Smooth muscle cell (in vitro differentiated cells): ENCODE results near the gene NAGPA. TPM values are rescaled to one million over a fixed set of nuclear protein-coding genes. Genes with fewer than 3 reads are reported as not detected.

Source experiments
- DNase-seq: peaks from one replicate; lab custom pipeline; 2025; ENCODE audit not compliant: unreplicated experiment; lab: John Stamatoyannopoulos, UW
- H2AFZ ChIP-seq: fragments of 200-600 bp; sonication (generic); 2 replicates; pipeline ENCODE4 v1.6.0; 2016; ENCODE audit warnings: antibody characterized with exemption, low read depth, mild to moderate bottlenecking
- H3F3A ChIP-seq: fragments of 200-600 bp; sonication (generic); 2 replicates; pipeline ENCODE4 v1.6.0; 2017; ENCODE audit warnings: antibody characterized with exemption, low read depth
- H3K27ac ChIP-seq: fragments of 200-600 bp; sonication (generic); 2 replicates; pipeline ENCODE4 v1.5.1; 2016; ENCODE audit warnings: low read depth, mild to moderate bottlenecking
- H3K27me3 ChIP-seq: fragments of 200-600 bp; sonication (generic); 2 replicates; pipeline ENCODE4 v1.6.1; 2016; ENCODE audit warnings: low read depth, mild to moderate bottlenecking
- H3K36me3 ChIP-seq: fragments of 200-600 bp; sonication (generic); 2 replicates; pipeline ENCODE4 v1.5.1; 2016; ENCODE audit warnings: low read depth
- H3K4me1 ChIP-seq: fragments of 200-600 bp; sonication (generic); 2 replicates; pipeline ENCODE4 v1.5.1; 2016; ENCODE audit warnings: low read depth
- H3K4me2 ChIP-seq: fragments of 200-600 bp; sonication (generic); 2 replicates; pipeline ENCODE4 v1.6.0; 2016; ENCODE audit warnings: mild to moderate bottlenecking
- H3K4me3 ChIP-seq: fragments of 200-600 bp; sonication (generic); 2 replicates; pipeline ENCODE4 v1.5.1; 2016; ENCODE audit warnings: mild to moderate bottlenecking
- H3K79me2 ChIP-seq: fragments of 200-600 bp; sonication (generic); 2 replicates; pipeline ENCODE4 v1.6.0; 2016; ENCODE audit warnings: low read depth, mild to moderate bottlenecking
- H3K9ac ChIP-seq: fragments of 200-600 bp; sonication (generic); 2 replicates; pipeline ENCODE4 v1.6.0; 2016; ENCODE audit warnings: low read depth
- H3K9me3 ChIP-seq: fragments of 200-600 bp; sonication (generic); replicated peaks from 2 replicates; pipeline ENCODE4 v1.5.1; 2016; ENCODE audit warnings: low read depth
- H4K20me1 ChIP-seq: fragments of 200-600 bp; sonication (generic); 2 replicates; pipeline ENCODE4 v1.6.0; 2016; ENCODE audit warnings: low read depth
- CTCF ChIP-seq: fragments of 200-600 bp; sonication (generic); IDR thresholded peaks from 2 replicates; pipeline ENCODE4 v1.5.1; 2017; ENCODE audit warnings: borderline replicate concordance, mild to moderate bottlenecking, antibody characterized with exemption; ENCODE audit not compliant: insufficient read depth, poor library complexity, severe bottlenecking
- WGBS: methylation state at CpG from one replicate; pipeline ENCODE4 v1.1.7; 2016; ENCODE audit warnings: low lambda C conversion rate; 5-methylcytosine and 5-hydroxymethylcytosine counted together
- polyA plus RNA-seq: library from polyadenylated mRNA; unstranded; fragments of >200 nt; fragmentation: Nextera tagmentation; extraction: Ambion mirVana; gene quantifications from 2 replicates; pipeline ENCODE4 v1.2.1, GENCODE V29; 2016
- total RNA-seq: library from RNA; depleted of rRNA; stranded (reverse); fragments of >200 nt; gene quantifications from 2 replicates; pipeline ENCODE4 v1.2.3, GENCODE V29; 2014

The NAGPA gene
- total and polyA plus RNA-seq, 2 experiments from 2014 or later: 3.8 to 5.4 TPM

GRCh38 chr16:4979736-4980660 is 53.7 kb downstream of the NAGPA start:
- no peak for TF ChIP-seq CTCF
- H3K4me1 ChIP-seq: no peaks in the 10 kb centered on the region
- no peak overlapping the region for H3K4me2 ChIP-seq
- H4K20me1 ChIP-seq: no peaks in the 10 kb centered on the region
- no peaks in the 10 kb centered on the region for H3F3A ChIP-seq
- no peaks in the 10 kb centered on the region for H3K9me3 ChIP-seq
- H3K79me2 ChIP-seq: no peaks in the 10 kb centered on the region
- H3K36me3 ChIP-seq: no peaks in the 10 kb centered on the region
- no peak overlapping the region for H2AFZ ChIP-seq
- 85% methylated on average over 24 of the region's 25 CpGs for WGBS
- no peak for DNase-seq
- no peak overlapping the region for H3K27ac ChIP-seq
- H3K4me3 ChIP-seq: no peak overlapping the region
- no peaks in the 10 kb centered on the region for H3K27me3 ChIP-seq
- no peak overlapping the region for H3K9ac ChIP-seq

DNA sequence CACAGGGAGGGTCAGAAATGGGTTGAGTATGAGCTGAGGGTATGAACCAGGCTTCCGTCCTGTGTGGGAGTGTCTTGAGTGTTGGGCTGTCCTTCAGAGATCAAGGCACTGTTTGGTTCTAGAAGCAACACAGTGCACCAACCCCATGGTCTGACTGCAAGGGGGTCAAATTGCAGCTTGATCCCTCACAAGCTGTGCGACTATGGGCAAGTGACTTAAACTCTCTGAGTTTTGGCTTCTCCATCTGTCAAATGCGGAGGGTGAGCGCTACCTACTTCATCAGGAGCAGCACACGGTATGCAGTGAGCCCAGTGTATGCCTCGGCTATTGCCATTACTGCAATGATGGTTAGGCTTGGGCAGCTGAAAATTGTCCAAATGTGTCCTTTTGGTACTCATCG is 54.6 kb downstream of the NAGPA start:
- no peaks in the 10 kb centered on the region for H3F3A ChIP-seq
- DNase-seq: no peak
- H2AFZ ChIP-seq: no peak overlapping the region
- no peaks in the 10 kb centered on the region for H3K4me1 ChIP-seq
- no peak overlapping the region for H3K27ac ChIP-seq
- H3K79me2 ChIP-seq: no peaks in the 10 kb centered on the region
- no peak overlapping the region for H3K9ac ChIP-seq
- H4K20me1 ChIP-seq: no peaks in the 10 kb centered on the region
- no peaks in the 10 kb centered on the region for H3K36me3 ChIP-seq
- TF ChIP-seq CTCF: no peak
- WGBS: 89% methylated on average over 7 of the region's 7 CpGs
- H3K9me3 ChIP-seq: no peaks in the 10 kb centered on the region
- no peak overlapping the region for H3K4me2 ChIP-seq
- H3K27me3 ChIP-seq: no peaks in the 10 kb centered on the region
- H3K4me3 ChIP-seq: no peak overlapping the region

DNA sequence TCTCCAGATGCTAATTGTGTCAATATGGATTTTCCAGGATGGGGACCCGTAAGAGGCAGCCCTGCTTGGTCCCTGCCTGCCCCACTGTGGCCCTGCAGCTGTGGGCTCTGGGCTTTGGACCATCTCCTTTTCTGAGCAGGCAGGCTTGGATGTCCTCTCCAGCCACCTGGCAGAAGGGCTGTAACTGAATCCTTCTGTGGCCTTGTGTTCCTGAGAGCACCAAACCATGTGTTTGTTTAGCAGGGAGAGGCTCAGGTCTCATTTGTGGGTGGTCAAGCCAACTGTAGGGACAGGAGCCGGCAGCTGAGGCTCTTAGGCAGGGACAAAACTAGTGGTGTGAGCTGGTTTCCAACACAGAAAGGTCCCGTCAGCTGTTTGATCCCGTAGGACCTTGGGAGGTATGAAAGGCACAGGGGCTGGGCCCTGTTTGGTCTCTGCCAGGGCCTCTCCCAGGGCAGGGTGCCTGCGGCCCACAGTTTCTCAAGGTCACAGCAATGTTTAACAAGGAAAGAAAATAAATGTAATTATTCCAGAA is 57.1 kb downstream of the NAGPA start:
- H3K4me2 ChIP-seq: no peak overlapping the region
- WGBS: 81% methylated on average over 5 of the region's 5 CpGs
- TF ChIP-seq CTCF: no peak

GRCh38 chr16:4976079-4976478 is 57.7 kb downstream of the NAGPA start:
- WGBS: 81% methylated on average over 2 of the region's 2 CpGs
- Histone ChIP-seq H2AFZ (no peak overlapping the region), H3K4me2 (no peak overlapping the region), H3F3A (no peaks in the 10 kb centered on the region), H3K4me1 (no peaks in the 10 kb centered on the region), H3K9me3 (no peaks in the 10 kb centered on the region), H3K27me3 (no peaks in the 10 kb centered on the region), H3K36me3 (no peaks in the 10 kb centered on the region), H3K79me2 (no peaks in the 10 kb centered on the region), H3K9ac (no peak overlapping the region), H3K4me3 (no peak overlapping the region), H3K27ac (no peak overlapping the region), H4K20me1 (no peaks in the 10 kb centered on the region)
- no peak for DNase-seq
- no peak for TF ChIP-seq CTCF

More for the DNA sequence above, 57.1 kb downstream of the NAGPA start:
- H3K4me3 ChIP-seq: no peak overlapping the region
- H3K27ac ChIP-seq: no peak overlapping the region
- no peaks in the 10 kb centered on the region for H3K9me3 ChIP-seq
- H3F3A ChIP-seq: no peaks in the 10 kb centered on the region
- no peaks in the 10 kb centered on the region for H3K4me1 ChIP-seq
- no peaks in the 10 kb centered on the region for H3K36me3 ChIP-seq
- no peaks in the 10 kb centered on the region for H3K79me2 ChIP-seq
- no peaks in the 10 kb centered on the region for H3K27me3 ChIP-seq
- DNase-seq: no peak
- H4K20me1 ChIP-seq: no peaks in the 10 kb centered on the region
- H3K9ac ChIP-seq: no peak overlapping the region
- H2AFZ ChIP-seq: no peak overlapping the region
